Left hindlimb (tissue), 1 donor: ENCODE measurements around the gene AIFM1.

Experiments
- DNase-seq: peaks from one replicate; pipeline ENCODE4 v3.0.0-alpha.2; 2018

Gene AIFM1

GRCh38 chrX:130090364-130090763, 75.3 kb downstream of the AIFM1 start:
- DNase-seq: no peak

GRCh38 chrX:130086447-130087206, 79.0 kb downstream of the AIFM1 start:
- no peak for DNase-seq

GRCh38 chrX:130085551-130086446, 79.8 kb downstream of the AIFM1 start:
- no peak for DNase-seq

- DNase-seq: no peak
Measured at GRCh38 chrX:130084631-130085237, 80.9 kb downstream of the AIFM1 start.

GRCh38 chrX:130083656-130084382, 81.8 kb downstream of the AIFM1 start:
- DNase-seq: no peak

GRCh38 chrX:130083107-130083490, 82.5 kb downstream of the AIFM1 start:
- DNase-seq: no peak

GRCh38 chrX:130082244-130083106, 83.2 kb downstream of the AIFM1 start:
- no peak for DNase-seq

- no peak for DNase-seq
Measured at GRCh38 chrX:130081421-130082045, 84.1 kb downstream of the AIFM1 start.

GRCh38 chrX:130080791-130081367, 84.8 kb downstream of the AIFM1 start:
- DNase-seq: no peak

GRCh38 chrX:130079824-130080406, 85.7 kb downstream of the AIFM1 start:
- no peak for DNase-seq
